Activated gamma-delta T cell treated with anti-CD3 and anti-CD28 coated beads, Interleukin-2, amount 50 U/mL, for 16 hours (primary cell): ENCODE results near the gene PODXL.

Experiments
- DNase-seq: peaks from one replicate; pipeline ENCODE4 v3.0.0-alpha.2; 2020; ENCODE audit warnings: low read depth

PODXL gene

DNA sequence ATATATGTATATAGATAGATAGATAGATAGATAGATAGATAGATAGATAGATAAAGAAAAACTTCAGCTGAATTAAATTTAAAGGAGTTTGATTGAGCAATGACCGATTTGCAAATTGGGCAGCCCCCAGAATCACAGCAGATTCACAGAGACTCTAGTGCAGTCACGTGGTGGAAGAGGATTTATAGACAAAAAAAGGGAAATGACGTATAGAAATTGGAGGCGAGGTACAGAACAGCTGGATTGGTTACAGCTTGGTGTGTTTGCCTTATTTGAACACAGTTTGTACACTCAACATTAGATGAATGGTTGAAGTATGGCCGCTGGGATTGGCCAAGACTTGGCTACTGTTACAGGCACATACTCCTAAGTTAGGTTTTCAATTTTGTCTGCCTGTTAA lies 8.2 kb upstream of the PODXL start:
- no peak for DNase-seq

DNA sequence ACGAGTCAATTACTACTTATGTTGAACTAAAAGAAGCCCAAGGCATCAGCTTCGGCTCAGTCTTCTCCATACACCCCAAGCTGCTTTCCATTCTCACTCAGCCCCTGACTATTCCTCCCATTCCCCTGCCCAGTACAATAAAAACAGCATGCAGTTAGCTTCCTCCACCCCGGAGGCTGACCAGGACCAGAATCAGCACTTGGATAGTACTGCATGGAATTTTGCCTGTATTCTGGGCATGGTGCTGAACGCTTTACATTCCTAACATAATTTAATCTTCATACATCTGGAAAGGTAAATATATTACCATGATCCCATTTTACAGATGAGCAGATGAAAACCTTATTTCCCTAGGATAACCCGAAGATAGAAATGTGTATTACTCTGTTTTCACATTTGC lies 7.5 kb upstream of the PODXL start:
- DNase-seq: no peak

DNA sequence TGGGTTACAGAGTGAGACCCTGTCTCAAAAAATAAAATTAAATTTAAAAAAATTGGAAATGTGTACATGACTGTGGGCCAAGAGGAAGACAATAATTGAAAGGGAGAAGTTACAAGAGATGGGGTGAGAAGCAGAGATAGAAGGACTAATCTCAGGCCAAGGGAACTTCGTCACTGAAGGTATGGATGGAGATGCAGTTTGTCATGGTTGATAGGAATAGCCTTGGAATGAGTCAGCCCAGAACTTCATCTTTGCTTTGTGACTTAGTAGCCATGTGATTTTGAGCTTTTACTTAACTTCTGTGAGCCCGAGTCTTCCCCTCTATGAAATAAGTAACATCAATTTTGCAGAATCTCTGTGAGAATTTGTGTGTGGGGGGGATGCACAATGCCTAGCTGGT lies 6.5 kb upstream of the PODXL start:
- no peak for DNase-seq

GRCh38 chr7:131560061-131560460 lies 3.6 kb upstream of the PODXL start:
- no peak for DNase-seq

DNA sequence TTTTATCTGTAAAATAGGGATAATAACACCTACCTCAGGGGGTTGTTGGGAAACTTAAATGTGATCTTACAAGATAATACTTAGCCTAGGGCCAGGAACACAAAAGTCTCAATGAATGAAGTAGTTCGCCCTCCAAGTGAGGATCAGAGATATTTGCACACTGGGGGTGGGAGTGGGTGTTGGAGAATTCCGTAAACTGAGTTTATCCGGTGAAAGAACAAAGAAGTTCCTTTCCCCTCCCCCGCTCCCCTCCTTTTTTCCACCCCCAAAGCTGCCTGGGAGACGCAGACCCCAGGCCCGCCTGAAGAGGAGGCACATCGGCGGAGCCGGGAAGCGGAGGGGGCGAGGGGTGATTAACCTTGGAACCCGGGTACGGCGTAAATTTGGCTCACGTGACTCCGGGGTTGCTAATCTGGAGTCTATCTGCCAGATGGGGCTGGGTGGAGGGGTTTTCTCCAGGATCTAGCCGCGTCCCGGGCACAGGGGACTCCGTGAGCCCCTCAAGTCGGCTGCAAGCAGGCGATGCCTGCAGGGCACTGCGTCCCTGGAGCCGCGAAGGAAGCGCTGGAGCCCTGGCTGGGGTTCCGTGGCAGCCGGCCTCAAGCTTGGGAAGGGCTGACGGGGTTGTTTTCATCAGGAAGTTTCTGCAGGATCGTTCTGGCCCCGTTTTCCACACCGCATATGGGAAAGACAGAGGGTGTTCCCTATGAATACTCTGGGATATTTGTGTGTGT lies 1.4 kb upstream of the PODXL start:
- no peak for DNase-seq

DNA sequence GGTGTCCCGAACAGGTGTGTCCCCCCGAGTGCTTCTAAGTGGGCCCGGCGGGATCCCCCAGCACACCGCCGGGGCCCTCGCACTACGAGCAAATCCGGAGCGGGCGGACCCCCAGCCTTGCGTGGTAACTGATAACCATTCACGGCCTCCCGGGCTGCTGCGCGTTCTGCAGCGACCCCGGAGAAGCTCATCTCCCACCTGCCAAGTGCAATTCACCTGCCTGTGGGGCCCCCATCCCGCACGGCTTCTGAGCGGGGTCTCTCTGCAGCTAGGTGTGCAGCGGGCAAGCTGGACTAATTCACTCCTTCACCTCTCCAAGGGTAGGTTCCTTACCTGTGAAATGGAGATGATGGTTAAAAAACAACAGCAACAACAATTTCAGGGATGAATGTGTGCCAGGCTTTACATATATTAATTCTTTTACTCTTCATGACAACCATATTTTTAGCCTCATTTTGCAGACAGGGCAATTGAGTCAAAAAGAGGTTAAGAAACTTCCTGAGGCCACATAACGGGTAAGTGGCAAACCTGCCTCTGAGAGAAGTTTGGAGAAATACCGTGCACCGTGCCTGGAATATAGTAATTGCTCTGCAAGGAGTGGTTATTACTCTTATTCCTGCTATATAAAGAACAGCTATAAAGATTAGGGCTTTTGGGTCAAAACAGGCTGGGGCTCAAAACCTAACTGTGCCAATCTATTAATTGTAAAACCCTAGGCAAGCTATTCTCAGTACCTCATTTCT lies 652 bp upstream of the PODXL start:
- no peak for DNase-seq

DNA sequence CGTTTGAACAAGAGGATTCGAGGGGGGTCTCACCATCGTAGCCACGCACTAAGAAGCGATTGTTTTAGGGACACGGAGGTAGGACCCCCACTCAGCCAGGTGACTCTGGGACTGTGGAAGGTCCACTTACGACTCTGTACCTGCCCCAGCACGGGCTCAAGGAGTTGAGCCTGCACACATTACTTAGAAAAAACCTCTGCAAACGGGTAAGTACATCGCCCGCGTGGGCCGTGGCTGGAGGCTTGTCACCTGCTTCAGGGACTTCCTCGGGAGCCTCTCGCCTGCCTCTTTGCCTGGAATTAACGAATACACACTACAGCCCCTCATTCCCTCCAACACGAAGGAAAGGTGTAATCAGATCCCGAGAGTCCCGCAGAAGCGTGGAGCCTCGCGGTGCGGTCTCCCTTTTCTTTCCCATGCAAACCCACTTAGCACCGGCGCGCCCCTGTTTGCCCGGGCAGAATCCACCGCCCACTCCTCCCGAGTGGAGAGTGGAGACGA lies 826 bp downstream of the PODXL start:
- no peak for DNase-seq

- DNase-seq: no peak
Observed at GRCh38 chr7:131554880-131555516, 1.4 kb downstream of the PODXL start.

GRCh38 chr7:131553931-131554330 lies 2.5 kb downstream of the PODXL start:
- DNase-seq: no peak

DNA sequence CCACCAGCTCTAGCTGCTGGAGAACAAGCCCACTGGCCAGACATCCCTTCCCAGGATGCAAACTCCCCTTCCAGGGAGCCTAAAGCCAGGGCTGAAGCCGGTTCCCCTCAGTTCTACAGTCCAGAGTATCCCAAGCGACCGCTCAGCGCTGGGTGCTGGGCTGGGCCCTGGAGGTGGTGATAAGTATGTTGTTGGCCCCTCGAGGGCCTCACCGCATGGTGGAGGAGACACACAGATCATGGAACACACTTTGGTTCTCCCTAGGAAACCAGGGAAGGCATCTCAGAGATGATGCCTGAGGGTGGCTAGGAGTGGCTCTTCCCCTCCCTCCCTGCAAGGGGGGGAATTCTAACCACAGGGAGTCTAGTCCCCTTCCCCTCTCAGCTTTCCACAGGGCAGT lies 4.4 kb downstream of the PODXL start:
- no peak for DNase-seq

DNA sequence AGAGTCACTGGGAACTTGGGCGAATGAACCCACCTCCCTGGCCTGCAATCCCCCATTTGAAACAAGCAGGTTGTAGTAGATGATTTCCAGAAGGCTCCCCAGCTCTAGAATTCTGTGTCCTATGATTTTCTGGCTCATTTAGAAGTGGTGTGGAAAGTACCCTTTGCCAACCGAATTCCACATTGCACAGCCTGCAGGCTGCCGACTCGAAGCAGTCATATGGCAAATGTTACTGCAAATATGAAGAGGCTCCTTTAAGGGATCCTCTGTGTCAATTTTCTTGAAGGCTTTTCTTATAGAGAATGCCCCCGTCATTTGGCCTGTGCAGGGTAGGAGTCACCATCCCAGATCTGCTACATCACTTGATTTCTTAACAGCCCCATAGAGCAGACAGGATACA lies 5.6 kb downstream of the PODXL start:
- no peak for DNase-seq

DNA sequence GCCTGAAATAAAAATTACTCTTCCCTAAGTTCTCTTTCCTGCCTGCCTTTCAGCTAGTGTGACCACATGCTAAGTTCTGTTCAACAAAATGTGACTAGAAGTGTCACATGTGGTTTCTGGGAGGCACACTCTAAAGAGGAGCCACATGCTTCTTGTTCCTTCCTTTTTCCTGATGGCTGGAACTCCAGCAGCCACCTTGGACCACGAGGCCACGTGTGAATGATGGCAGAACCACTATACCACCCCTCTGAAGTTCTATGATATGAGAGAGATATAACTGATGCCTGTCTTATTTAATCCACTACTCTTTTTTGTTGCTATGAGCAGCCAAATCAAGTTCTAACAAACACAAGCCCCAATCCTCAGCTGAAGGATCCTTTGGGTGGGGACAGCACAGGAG lies 8.1 kb downstream of the PODXL start:
- no peak for DNase-seq

- no peak for DNase-seq
Observed at GRCh38 chr7:131547589-131547988, 8.8 kb downstream of the PODXL start.

- no peak for DNase-seq
Observed at GRCh38 chr7:131546583-131547141, 9.8 kb downstream of the PODXL start.

GRCh38 chr7:131546126-131546525 lies 10.3 kb downstream of the PODXL start:
- no peak for DNase-seq

DNA sequence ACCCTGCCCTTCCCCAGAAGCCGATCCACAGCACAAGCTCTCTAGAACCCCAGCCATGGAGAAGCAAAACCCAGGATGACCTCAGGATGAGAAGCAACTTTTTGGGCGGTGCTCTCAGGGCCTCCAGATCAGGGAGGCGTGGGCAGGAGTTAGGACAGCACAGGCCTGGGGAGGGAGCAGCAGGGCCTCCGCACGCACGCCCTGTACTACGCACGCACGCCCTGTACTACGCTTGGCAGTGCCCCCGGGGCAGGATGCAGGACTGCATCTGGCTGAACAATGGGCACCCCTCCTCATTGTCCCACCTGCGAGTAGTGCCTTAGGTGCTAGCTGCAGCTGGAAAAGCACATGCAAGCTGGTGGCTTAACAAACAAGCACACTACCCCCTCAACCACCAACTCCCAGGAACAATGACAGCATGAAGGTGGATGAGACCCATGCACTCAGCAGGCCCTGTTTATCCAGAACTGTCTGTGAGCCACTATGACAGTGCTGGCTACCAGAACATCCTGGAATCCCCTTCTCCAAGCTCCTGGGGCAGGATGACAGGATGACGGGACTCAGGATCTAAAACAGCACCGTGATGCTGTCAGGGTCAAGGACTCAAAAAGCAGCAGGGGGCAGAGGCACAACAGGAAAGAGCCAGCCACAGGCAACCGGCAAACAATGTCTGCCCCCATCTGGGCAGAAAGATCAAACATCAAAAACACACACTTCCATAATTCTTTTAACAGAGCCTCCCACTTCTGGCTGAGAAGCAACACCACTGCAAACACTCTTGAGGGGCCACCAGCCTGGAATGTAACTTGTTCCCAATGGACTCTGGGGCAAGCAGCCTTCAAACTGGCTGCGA lies 11.8 kb downstream of the PODXL start:
- no peak for DNase-seq

- DNase-seq: no peak
Observed at GRCh38 chr7:131544021-131544420, 12.4 kb downstream of the PODXL start.

DNA sequence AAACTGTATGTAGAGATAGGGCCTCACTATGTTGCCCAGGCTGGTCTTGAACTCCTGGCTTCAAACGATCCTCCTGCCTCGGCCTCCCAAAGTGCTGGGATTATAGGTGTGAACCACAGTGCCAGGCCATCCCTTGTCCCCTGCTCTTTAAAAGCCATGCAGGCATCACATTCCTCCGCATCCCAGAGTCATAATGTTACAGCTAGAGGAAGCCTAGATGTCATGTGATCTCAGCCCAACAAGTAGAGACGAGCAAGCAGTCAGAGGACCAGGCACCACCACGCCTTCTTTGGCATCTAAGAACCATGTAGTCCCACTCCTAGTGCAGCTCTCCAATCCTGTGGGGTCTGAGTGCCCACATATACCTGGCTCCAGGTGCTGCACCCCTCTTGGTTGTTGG lies 13.1 kb downstream of the PODXL start:
- no peak for DNase-seq

DNA sequence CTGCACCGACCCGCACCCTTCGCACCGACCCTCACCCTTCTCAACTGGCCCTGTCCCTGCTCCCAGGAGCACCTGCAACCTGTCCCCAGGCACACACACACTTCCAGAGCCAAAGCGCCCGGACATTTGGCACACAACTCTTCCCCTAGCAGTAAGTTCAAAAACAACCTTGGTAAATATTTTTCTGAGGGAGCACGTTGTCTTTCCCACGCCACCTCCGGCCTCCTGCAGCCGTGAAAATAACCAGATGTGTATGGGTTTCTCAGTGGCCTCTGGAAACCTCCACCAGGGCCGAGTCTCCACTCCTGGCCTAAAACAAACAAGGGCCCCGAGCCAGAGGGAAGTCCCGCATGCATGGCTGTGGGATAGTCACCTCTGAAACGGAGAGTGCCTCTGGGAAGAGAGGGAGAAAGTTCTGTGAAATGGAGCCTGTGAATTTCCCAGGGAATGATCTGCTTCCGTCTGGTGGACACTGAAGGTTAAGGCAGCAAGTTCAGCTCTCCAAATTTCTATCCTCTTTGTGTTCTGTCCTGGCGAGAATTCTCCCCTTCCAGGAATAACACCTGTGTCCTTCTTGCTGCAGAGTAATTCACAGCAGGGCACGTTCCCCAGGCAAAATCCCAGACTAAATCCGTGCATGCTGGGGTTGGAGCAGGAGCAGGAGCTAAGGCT lies 15.8 kb downstream of the PODXL start:
- no peak for DNase-seq

- DNase-seq: no peak
Observed at GRCh38 chr7:131538813-131539179, 17.6 kb downstream of the PODXL start.

- no peak for DNase-seq
Observed at GRCh38 chr7:131538071-131538812, 18.2 kb downstream of the PODXL start.
